ENCODE results near the gene RETNLB.

RETNLB gene

DNA sequence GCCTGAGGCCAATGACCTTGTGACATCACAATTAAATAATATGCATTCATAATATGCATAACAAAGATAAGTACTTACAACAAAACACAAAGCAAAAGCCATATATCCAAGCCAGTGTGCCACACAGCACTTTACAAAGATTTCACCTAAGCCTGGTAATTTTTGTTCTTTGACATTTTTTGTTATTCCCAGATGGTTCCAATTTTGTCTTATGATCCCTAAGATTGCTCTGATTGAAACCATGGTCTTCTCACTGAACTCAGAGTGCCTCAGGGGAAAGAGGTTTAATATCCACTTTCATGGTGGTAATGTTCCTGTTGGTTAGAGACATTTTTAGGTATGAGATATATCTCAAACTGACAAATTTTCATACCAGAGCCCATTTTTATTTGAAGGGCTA is 29.1 kb downstream of the RETNLB start:
- DNase-seq (ENCODE audit: low read depth) = no peak
- H3K4me3 ChIP-seq (ENCODE audit: control insufficient read depth, low read depth, low read length) = no peak overlapping the region
- TF ChIP-seq CTCF (conservative IDR thresholded peaks at IDR 0.05; ENCODE audit: control insufficient read depth, insufficient read depth, low read depth, low read length) = no peak

- H3K4me3 ChIP-seq (ENCODE audit: control insufficient read depth, low read depth, low read length) = no peak overlapping the region
- no peak for TF ChIP-seq CTCF (conservative IDR thresholded peaks at IDR 0.05; ENCODE audit: control insufficient read depth, insufficient read depth, low read depth, low read length)
- DNase-seq (ENCODE audit: low read depth) = no peak
Observed at GRCh38 chr3:108724101-108724500, 33.1 kb downstream of the RETNLB start.

DNA sequence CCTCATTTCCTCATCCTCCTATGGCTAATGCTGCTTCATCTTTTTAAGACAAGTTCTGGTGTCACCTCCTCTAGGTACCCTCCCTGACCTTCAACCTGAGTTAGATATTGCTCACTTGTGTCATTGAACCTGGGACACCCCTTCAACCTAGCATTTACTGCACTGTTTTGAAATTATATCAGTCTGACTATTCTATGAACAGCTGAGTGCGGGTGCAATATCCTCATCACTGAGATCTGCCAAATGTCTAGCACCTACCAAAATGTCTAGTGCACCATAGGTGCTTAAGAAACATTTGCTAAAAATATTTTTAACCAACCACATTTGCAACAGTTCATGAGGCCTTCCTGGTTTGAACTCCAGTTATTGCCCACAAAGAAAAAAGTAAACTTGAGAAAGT is 34.5 kb downstream of the RETNLB start:
- no peak overlapping the region for H3K4me3 ChIP-seq (ENCODE audit: control insufficient read depth, low read depth, low read length)
- TF ChIP-seq CTCF (conservative IDR thresholded peaks at IDR 0.05; ENCODE audit: control insufficient read depth, insufficient read depth, low read depth, low read length) = no peak

GRCh38 chr3:108719178-108719806 is 37.9 kb downstream of the RETNLB start:
- no peak for TF ChIP-seq CTCF (conservative IDR thresholded peaks at IDR 0.05; ENCODE audit: control insufficient read depth, insufficient read depth, low read depth, low read length)
- no peak for DNase-seq (ENCODE audit: low read depth)
- H3K4me3 ChIP-seq (ENCODE audit: control insufficient read depth, low read depth, low read length) = no peak overlapping the region

More for the DNA sequence above, 34.5 kb downstream of the RETNLB start:
- DNase-seq (ENCODE audit: low read depth) = no peak

DNA sequence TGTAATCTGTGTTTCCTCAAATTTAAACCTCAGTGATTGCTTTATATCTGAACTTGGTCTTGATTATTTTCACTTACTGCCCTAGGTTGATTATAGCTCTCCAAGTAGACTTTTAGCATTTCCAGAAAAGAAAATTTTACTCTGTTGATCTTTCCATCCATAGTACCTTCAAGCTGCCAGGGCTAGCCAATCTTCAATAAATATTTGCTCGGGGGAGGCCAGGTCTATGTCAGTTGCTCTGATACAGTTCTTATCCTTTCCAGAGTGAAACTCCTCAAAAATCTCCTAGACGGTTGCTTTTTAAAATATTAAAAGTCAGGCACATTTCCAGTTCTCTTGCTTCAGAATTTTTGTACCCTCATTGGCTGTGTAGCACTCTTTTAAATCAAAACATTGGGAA is 38.8 kb downstream of the RETNLB start:
- no peak for TF ChIP-seq CTCF (conservative IDR thresholded peaks at IDR 0.05; ENCODE audit: control insufficient read depth, insufficient read depth, low read depth, low read length)
- DNase-seq (ENCODE audit: low read depth) = no peak
- no peak overlapping the region for H3K4me3 ChIP-seq (ENCODE audit: control insufficient read depth, low read depth, low read length)

DNA sequence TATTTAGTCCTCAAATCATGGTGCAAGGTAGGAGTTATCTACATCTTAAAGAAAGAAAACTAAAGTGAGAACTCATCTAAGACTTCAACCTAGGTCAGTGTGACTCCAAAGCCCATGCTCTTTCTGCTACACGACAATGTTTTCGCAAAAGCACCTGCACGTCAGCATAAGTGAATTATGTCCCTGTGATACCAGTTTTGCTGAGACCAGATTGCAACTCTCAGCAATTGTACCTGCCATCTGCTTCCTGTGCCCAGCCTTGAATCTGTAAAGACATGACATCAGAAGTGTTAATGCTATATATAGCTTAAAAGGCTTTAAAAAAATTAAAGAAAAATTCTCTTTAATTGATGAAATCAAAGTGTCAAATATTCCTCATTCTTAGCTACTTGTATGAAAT is 43.4 kb downstream of the RETNLB start:
- no peak for TF ChIP-seq CTCF (conservative IDR thresholded peaks at IDR 0.05; ENCODE audit: control insufficient read depth, insufficient read depth, low read depth, low read length)
- no peak for DNase-seq (ENCODE audit: low read depth)
- no peak overlapping the region for H3K4me3 ChIP-seq (ENCODE audit: control insufficient read depth, low read depth, low read length)
